NB4 (cell line): Measurements from ENCODE around the gene ANKH.

Source experiments
- CTCF ChIP-seq: IDR thresholded peaks from one replicate; pipeline ENCODE4 v1.5.1; 2012; ENCODE audit warnings: low read depth, low read length
- POLR2A ChIP-seq: IDR thresholded peaks from 2 replicates; pipeline ENCODE4 v1.6.1; 2011; ENCODE audit warnings: mild to moderate bottlenecking; ENCODE audit not compliant: insufficient read length; ENCODE audit errors: extremely low read depth
- TF ChIP-seq, protein P1 (sequence below): IDR thresholded peaks from 2 replicates; pipeline ENCODE4 v1.6.1; 2011; ENCODE audit warnings: low read depth, low read length

DNA sequence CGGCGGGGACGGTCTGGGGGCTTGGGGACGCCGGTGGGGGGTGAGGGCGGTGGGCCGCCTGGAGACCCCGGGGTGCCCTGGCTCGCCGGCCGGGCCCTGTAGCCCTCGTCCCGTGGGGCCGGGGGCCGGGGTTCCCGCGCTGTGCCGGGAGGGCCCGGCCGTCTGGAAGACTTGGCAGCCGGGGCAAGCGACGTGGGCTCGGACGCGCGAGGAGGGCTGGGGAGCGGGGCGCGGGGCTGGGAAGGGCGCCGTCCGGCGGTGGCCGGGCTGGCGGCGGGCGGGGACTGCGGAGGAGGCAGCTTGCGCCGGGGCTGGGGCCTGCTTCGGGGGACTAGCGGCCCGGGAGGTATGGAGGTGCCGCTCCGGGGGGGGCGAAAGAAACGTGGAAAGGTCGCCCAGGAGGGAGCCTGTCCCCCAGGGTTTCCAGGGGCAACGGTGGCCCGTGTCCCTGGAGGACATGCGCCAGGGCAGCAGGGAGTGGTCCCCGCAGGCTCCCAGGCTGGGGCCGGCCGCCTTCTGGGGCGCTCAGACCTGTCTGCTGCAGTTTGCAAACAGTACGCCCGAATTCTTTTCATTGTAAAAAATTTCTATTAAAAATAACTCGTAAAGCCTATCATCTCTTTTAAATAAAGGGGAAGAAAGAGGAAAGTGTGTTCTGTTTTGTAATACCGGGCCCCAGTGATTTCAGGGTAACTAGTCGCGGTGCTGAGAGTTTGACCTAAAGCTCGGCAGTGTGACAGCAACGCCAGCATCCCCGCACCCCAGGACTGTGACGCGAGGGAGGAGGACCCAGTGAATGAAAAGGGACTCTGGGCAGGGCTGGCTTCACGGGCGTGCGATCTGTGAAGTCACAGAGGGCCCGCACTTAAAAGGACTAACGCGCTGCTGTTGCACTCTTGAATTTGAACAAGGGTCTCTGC is 752 bp upstream of the ANKH start:
- no peak for TF ChIP-seq CTCF
- no peak for TF ChIP-seq POLR2A
- TF ChIP-seq, protein P1, sequence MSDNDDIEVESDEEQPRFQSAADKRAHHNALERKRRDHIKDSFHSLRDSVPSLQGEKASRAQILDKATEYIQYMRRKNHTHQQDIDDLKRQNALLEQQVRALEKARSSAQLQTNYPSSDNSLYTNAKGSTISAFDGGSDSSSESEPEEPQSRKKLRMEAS, result peak; percentile 29; the same call in 1 of the 2 replicates
